ENCODE measurements around the gene HES4. TPM values are rescaled to one million over a fixed set of nuclear protein-coding genes. Genes with fewer than 3 reads are reported as not detected.

The HES4 gene
- total and polyA plus RNA-seq, 2 of the 13 experiments (the other 11 are each of a cell fraction or from before 2014, with no cell fraction given): 8.8 to 10.6 TPM

DNA sequence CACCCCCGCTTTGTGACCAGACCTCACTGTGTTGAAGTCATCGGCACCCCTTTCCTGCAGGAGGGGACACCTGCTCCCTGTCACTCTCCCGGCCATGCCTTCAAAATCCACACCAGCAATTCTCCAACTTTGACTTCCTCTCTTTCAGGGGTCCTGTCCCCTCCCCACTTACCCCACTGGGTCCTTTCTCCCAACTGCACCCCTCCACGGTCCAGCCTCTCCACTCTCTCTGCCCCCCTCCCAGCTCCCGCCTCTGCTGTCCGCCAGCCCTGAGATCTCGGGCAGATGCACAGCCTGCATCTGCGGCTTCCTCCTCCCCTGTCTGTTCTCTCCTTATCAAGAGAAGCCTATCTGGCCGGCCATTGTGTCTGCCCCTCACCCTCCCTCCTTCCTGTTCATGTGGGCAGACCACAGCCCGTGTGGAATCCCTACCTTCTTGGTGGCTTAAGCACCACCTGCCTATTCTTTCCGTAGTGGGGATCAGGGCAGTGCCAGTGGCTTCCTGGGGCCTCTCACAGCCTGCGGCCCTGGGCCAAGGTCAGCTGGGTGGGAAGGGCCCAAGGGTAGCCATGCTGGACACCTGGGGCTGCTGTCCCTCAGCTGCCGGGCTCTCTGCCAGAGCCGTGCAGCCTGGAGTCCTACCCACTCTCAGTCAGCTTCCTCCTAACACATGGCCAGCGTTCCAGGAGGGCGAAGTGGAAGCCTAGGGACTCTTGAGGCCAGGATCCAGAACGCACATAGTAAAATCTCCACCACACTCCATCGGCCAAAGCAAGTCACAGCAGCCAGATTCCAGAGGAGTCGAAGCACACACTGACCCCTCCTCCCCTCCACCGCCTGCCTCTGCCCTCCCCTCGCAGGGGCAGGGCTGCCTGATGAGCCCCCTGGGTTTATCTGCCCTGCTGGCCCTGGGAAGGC is 5.1 kb upstream of the HES4 start (continued):
- TF ChIP-seq, protein P1, sequence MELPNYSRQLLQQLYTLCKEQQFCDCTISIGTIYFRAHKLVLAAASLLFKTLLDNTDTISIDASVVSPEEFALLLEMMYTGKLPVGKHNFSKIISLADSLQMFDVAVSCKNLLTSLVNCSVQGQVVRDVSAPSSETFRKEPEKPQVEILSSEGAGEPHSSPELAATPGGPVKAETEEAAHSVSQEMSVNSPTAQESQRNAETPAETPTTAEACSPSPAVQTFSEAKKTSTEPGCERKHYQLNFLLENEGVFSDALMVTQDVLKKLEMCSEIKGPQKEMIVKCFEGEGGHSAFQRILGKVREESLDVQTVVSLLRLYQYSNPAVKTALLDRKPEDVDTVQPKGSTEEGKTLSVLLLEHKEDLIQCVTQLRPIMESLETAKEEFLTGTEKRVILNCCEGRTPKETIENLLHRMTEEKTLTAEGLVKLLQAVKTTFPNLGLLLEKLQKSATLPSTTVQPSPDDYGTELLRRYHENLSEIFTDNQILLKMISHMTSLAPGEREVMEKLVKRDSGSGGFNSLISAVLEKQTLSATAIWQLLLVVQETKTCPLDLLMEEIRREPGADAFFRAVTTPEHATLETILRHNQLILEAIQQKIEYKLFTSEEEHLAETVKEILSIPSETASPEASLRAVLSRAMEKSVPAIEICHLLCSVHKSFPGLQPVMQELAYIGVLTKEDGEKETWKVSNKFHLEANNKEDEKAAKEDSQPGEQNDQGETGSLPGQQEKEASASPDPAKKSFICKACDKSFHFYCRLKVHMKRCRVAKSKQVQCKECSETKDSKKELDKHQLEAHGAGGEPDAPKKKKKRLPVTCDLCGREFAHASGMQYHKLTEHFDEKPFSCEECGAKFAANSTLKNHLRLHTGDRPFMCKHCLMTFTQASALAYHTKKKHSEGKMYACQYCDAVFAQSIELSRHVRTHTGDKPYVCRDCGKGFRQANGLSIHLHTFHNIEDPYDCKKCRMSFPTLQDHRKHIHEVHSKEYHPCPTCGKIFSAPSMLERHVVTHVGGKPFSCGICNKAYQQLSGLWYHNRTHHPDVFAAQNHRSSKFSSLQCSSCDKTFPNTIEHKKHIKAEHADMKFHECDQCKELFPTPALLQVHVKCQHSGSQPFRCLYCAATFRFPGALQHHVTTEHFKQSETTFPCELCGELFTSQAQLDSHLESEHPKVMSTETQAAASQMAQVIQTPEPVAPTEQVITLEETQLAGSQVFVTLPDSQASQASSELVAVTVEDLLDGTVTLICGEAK (IDR thresholded peaks at IDR 0.05): no peak
- TF ChIP-seq, protein P1 (CRISPR knock-in tag; IDR thresholded peaks at IDR 0.05): peak; percentile 70; the same call in 1 of the 2 replicates
- TF ChIP-seq ATRX (CRISPR knock-in tag; IDR thresholded peaks at IDR 0.05; ENCODE audit: borderline replicate concordance) (no peak), IRF2 (CRISPR knock-in tag; IDR thresholded peaks at IDR 0.05) (0 out of 2 replicates have a peak, but pooled peaks have one; percentile 30), KLF6 (CRISPR knock-in tag; IDR thresholded peaks at IDR 0.05) (no peak), ZNF383 (CRISPR knock-in tag; IDR thresholded peaks at IDR 0.05; ENCODE audit: borderline replicate concordance) (0 out of 2 replicates have a peak, but pooled peaks have one; percentile 6), ASH2L (IDR thresholded peaks at IDR 0.05; ENCODE audit: insufficient read length, low read depth, low read length) (no peak), ZNF253 (CRISPR knock-in tag; IDR thresholded peaks at IDR 0.05; ENCODE audit: borderline replicate concordance) (no peak), CBFB (CRISPR knock-in tag; IDR thresholded peaks at IDR 0.05) (0 out of 2 replicates have a peak, but pooled peaks have one; percentile 29), ZNF460 (CRISPR knock-in tag; IDR thresholded peaks at IDR 0.05; ENCODE audit: borderline replicate concordance) (no peak), ZNF788 (CRISPR knock-in tag; IDR thresholded peaks at IDR 0.05; ENCODE audit: borderline replicate concordance) (peak; percentile 59; the same call in 1 of the 2 replicates), GATAD1 (CRISPR knock-in tag; IDR thresholded peaks at IDR 0.05) (peak; percentile 25; the same call in 1 of the 2 replicates), POLR2A (IDR thresholded peaks at IDR 0.05; ENCODE audit: insufficient read depth in 1 of 2, low read depth in 2 of 2, low read length in 2 of 2) (0 out of 4 replicates have a peak, but pooled peaks of 1 of the 2 experiments have one; percentile 31), HNRNPH1 (optimal IDR thresholded peaks at IDR 0.05; ENCODE audit: low read depth, low read length) (no peak), ZNF30 (CRISPR knock-in tag; IDR thresholded peaks at IDR 0.05) (no peak), ZNF777 (CRISPR knock-in tag; IDR thresholded peaks at IDR 0.05) (no peak)
- TF ChIP-seq, protein P2, sequence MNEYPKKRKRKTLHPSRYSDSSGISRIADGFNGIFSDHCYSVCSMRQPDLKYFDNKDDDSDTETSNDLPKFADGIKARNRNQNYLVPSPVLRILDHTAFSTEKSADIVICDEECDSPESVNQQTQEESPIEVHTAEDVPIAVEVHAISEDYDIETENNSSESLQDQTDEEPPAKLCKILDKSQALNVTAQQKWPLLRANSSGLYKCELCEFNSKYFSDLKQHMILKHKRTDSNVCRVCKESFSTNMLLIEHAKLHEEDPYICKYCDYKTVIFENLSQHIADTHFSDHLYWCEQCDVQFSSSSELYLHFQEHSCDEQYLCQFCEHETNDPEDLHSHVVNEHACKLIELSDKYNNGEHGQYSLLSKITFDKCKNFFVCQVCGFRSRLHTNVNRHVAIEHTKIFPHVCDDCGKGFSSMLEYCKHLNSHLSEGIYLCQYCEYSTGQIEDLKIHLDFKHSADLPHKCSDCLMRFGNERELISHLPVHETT (CRISPR knock-in tag; conservative IDR thresholded peaks at IDR 0.05): no peak
- TF ChIP-seq, protein P3, sequence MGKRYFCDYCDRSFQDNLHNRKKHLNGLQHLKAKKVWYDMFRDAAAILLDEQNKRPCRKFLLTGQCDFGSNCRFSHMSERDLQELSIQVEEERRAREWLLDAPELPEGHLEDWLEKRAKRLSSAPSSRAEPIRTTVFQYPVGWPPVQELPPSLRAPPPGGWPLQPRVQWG (CRISPR knock-in tag; IDR thresholded peaks at IDR 0.05; ENCODE audit: borderline replicate concordance, low read depth): no peak

Data from HepG2 (cell line).